ENCODE data around the gene PDE6A.
"Not testable (repeated sequence)": the region's sequence is repeated elsewhere in the genome, so short reads cannot be mapped to it uniquely, and the experiment has no call there.

PDE6A gene

DNA sequence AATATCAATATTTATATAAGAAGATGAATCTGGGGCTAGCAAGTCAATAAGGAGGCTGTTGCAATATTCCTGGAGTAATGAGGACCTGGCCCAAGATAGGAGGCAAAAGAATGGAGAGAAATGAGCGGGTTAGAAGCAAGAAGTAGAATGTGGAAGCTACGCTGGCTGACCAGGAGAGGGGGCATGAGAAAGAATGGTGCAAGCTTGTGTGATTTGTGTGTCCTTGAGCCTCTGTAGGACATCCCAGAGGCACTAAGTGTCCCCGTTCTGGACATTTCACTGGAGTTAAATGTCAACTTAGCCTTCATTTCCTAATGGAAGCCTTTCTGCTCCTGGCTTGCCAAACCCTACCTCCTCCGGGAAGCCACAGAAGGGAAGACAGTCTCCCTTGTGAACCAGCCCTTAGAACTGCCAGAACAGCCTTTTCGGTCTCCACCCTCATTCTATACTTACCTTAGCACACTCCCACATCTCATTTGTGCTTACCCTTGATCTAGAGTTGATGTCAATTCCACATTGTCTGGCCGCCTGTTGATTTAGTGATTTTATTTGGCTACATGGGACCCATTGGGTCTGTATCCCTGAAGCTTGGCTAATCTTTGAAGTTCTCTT, 6.7 kb upstream of the PDE6A start:
- DNase-seq, result no peak

DNA sequence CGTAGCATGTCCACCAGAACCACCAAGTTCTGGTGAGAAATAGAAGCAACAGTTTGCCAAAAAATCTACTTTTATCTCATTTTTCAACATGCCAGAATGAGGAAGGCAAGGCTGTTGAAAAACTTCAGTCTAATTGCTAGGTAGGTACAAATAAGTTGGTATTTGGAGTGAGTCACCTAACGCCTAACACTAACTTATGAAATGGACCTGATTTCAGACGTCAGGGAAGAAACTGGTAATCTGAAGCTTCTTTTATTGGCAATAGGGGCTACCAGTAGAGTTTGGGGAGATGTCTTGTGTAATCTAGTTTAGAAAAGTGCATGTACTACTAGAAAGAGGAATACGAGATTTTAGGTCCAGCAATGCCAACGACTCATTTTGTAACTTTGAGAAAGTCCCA, 4.4 kb upstream of the PDE6A start:
- DNase-seq, result no peak

DNA sequence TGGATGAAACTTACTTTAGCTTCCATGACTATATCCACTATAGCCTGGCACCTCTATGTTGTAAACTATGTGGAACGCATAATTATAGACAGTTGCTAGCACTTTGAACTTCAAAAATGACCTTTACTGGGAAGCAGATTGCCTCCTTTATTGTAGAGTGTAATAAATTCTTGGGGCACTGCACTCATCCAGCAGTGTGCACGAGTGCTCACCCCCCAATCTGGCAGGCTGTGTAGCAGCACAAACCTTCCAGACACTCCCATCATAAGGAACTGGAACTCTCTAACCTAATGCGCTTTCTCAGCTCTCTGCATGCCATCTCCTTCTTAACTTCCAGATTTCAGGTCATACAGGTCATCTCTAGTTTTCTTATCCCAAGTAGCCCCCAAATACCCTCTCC, 1.5 kb upstream of the PDE6A start:
- no peak for DNase-seq

DNA sequence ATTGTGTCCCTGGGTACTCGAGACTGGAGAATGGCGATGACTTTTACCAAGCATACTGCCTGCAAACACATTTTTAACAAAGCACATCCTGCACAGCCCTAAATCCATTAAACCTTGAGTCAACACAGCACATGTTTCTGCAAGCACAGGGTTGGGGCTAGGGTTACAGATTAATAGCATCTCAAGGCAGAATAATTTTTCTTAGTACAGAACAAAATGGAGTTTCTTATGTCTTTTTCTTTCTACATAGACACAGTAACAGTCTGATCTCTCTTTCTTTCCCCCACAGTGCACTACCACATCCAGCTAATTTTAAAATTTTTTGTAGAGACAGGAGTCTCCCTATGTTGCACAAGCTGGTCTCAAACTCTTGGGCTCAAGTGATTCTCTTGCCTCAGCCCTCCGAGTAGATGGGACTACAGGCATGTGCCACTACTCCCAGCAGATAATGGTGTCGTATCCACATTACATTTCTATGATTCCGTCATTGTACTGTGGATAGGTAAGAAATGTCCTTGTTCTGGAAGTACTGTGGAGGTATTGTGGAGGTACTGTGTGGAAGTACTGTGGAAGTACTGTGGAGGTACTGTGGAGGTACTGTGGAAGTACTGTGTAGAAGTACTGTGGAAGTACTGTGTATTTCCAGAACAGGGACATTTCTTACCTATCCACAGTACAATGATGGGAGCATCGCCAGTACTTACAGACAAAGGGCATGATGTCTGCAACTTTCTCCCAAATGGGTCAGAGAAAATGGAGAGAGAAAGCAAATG, 1.2 kb downstream of the PDE6A start:
- DNase-seq, result not testable (repeated sequence)

DNA sequence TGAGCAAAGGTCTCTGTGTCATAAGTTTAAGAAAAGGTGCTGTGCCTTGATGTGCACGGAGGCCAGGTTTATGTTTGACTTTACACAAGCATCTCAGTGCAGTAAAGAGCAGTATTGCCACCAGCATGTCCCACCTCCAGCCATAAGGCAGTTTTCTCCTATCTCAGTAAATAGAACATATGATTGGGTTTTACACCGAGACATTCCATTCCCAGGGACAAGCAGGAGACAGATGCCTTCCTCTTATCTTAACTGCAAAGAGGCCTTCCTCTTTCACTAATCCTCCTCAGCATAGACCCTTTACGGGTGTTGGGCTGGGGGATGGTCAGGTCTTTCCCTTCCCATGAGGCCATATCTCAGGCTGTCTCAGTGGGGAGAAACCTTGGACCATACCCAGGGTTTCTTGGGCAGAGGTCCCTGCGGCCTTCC, 1.8 kb downstream of the PDE6A start:
- DNase-seq, result not testable (repeated sequence)

DNA sequence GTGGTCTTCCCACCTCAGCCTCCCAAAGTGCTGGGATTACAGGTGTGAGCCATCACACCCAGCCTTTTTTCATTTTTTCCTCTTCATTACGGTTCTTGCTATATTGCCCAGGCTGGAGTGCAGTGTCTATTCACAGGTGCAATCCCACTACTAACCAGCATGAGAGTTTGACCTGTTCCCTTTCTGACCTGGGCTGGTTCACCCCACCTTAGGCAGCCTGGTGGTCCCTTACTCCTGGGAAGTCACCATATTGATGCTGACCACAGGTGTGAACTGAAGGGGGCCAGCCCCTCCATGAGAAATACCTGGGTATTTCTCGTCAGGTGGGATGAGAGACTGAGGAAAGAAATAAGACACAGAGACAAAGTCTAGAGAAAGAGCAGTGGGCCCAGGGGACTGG, 2.4 kb downstream of the PDE6A start:
- DNase-seq, result no peak

DNA sequence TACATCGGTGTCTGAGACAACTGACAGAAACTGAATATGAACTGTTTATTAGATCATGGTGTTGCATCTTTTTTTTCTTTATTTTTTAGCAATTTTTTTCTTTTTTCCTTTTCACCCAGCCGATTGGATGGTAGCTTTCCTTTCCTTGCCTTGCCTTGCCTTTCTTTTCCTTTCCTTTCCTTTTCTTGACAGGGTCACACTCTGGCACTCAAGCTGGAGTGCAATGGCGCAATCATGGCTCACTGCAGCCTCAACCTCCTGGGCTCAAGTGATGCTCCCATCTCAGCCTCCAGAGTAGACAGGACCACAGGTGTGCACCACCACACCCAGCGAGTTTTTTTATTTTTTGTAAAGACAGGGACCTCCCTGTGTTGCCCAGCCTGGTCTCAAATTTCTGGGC, 2.8 kb downstream of the PDE6A start:
- no peak for DNase-seq

DNA sequence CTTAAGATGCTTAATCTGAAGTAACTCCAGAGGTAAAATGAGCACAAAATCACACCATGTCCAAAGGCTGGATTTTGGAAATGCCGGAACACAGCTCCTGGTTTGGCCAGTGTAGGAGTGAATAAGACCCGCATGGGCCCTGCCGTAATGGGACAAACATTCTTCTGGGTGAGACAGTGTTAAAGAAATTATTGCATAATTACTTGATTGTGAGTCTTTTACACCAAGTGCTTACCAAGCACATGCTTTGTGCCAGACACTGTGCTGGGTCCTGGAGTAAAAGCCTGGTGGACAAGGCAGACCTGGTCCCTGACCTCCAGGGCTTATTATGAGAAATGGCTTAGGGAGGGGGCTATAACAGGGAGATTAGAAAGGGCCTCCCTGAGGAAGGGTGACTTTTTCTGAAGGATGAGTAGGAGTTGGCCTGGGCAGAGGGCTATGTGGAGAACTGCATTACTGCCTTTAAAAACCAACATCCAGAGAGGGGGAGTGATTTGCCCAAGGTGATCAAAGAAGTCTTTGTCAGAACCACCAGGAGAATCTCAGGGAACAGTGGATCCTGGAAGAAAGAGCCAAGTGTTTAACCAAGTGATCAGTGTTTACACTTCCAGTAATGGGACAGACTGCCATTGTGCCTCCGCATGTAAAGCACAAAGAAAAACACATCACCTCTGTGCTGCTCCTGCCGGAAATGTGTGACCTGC, 3.5 kb downstream of the PDE6A start:
- DNase-seq, result no peak

DNA sequence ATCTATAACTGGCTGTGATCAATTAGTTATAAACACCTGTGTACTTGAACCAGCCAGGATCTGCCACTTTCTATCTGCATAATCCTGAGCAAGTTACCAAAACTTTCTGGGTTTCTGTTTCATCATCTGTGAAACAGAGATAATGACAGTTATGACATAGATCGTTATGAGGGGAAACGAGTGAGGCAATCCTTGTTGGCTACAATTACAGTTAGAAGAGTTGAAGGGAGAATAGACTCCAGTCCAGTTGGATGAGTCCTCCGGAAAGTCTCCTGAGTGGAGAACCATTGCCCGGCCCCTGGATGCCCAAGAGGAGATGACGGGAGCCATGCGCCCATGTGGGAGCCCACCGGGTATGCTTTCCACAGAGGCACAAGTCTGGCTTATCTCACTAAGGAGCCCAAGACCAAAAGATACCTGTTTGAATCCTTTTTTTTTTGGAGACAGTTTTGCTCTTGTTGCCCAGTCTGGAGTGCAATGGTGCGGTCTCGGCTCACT, 4.5 kb downstream of the PDE6A start:
- DNase-seq, result no peak

DNA sequence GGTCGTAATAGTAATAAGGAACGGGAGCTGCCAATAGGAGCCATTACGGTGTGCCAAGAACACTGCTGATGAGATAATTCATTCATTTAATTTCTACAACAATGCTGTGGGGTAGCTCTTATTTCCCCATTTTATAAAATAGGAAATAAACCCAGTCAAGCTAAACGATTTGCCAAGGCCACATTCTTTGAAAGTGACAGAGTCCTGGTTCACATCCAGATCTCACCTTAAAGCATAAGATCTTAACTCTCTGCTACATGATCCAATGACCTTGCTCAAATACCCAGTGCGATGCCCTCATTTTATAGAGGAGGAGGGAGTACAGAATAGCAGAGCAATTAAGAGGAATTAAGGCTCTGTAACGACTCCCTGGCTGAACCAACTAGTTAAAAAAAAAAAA, 5.0 kb downstream of the PDE6A start:
- DNase-seq, result no peak

DNA sequence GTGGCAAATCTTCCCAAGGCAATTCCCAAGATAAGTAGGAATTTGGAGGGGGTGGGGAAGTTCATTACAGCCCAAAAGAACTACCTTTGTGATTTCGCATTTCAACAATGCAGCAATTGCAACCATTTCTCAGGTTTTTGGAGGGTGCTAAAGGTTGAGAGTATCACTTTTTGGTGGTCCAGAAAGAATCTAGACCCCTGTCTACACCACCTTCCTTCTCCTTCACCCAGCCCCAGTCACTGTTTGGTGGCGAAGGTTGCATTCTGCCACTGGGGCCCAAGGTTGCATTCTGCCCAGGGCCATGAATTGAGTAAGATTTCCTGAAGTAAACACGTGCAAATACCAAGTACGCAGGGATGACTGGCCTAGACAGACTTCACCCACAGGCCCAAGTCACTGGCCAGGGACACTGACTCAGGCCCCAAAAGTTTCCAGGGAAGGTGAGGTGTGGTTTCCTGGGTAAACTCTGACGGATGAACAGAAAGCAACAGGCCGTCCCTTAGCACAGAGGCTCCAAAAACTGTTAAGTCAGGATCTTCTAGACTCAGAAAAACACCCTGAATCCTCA, 5.7 kb downstream of the PDE6A start:
- DNase-seq, result no peak

DNA sequence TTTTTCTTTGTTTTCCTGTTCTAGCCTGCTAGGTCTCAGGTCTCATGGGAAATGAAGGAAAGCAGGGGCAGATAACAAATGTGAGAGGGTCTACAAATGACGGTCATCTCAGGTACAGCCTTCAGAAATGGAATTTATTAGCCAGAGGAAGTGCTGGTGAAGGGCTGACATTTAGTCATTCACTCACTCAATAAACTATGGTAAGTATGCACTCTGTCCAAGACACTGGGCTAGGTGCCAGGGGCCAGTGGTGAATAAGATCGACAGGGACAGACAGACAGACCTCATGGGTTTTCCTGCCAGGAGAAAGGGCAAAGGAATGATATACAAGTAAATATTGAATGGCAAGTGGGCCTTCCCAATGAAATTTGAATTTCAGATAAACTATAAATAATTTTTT, 6.3 kb downstream of the PDE6A start:
- DNase-seq, result no peak

DNA sequence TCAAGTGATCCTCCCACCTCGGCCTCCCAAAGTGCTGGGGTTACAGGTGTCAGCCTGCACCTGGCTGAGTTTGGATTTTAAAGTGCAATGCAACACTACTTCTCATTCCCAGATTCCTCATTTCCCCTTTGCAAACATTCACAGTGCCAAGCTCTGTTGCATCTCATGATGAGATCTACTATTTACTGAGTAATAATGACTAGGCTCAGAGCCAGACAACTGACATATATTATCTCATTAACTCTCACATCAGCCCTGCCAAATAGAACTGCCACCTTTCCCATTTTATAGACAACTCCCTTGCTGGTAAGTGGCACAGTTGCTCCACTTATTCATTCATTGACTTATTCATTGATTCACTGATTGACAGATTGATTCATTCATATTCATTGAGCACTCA, 7.0 kb downstream of the PDE6A start:
- no peak for DNase-seq

DNA sequence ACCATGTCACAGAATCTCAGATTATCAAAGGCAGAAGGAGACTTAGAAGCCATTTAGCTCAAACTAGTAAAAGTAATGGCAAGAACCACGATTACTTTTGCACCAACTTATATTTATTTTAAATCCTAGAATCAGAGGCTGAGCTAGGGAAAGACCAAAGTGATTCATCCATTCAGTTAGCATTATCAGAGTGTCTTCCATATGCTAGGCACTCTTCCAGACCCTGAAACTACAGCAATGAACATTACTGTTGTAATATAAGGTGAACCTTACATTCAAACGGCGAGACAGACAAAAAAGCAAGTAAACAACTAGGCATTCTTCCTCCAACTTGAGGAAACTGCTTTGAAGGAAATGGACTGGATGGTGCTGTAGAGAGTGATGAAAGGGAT, 7.9 kb downstream of the PDE6A start:
- DNase-seq, result no peak

DNA sequence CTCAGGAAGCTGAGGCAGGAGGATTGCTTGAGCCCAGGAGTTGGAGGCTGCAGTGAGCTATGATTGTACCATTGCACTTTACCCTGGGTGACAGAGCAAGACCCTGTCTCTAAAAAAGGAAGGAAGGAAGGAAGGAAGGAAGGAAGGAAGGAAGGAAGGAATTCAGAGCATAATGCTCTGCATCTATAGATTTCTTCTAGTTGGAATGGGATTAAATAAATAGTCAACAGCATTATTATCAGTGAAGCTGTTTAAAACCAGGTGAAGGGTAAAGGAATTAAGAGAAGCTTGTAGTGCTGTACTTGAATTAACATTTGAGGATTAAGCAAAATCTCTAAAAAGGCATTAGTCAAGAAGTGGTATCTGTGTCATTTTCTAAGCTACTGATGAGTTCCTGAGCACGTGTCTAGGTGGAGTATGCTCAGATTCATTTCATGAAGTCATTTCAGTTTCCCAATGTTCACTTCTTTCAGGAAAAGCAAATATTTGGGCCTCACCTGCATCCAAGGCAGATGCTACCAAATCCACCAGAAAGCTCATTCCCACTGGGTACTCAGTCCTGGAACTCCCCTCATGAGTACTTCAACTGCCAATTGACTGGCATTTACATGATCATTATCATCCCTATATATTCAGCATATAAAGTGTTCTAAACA, 8.4 kb downstream of the PDE6A start:
- DNase-seq, result no peak

DNA sequence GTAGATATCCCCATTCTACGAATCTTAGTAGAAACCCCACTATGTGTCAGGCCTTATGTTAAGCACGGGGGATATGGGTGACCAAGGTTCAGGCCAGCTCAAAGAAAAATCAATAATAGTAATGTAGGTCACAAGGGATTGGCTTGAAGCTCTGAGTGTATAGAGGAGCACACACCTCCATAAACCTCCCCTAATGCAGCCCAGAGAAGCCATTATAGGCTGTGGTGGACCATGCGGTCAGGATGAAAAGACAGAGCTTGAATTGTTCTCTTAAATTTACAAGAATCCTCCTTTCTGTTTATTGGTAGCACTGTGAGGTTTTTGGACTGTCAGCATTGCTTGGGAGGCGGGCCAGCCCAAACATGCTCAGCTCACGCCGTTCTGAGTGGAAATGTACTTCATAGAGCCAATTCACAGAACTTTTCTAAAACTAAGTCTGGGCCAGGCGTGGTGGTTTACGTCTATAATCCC, 9.1 kb downstream of the PDE6A start:
- no peak for DNase-seq

DNA sequence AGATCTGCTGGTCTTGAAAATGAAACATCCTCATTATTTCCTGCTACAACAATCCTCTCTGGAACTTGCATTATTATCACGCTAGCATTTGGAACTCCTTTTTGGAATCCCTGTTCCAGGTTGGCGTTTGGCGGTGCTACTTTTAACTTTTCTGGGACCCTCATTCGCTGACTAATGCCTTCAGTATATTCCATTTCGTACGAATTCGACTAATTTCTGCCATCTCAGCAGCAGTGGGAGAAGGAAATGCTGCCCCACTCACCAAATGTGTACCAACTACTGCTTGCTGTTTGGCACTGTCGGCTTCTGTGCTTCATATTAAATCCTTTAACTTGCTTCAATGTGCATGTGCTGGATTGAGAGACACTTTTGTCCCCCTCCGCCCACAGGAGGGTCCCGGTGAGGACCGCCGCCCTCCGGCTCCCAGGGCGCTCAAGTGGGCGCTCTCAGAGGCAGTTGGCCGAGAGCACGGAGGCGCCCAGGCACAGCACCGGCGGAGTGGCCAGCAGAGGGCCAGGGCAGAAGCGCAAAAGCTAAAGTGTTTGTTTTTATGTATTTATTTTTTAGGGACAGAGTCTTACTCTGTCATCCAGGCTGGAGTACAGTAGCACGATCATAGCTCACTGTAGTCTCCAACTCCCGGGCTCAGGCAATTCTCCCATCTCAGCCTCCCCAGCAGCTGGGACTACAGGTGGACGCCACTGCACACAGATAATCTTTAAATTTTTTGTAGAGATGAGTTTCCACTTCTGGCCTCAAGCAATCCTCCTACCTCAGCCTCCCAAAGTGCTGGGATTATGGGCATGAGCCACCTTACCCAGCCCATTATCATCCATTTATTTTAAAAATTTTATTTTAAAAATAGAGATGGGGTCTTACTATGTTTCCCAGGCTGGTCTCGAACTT, 11.9 kb downstream of the PDE6A start:
- DNase-seq, result no peak

DNA sequence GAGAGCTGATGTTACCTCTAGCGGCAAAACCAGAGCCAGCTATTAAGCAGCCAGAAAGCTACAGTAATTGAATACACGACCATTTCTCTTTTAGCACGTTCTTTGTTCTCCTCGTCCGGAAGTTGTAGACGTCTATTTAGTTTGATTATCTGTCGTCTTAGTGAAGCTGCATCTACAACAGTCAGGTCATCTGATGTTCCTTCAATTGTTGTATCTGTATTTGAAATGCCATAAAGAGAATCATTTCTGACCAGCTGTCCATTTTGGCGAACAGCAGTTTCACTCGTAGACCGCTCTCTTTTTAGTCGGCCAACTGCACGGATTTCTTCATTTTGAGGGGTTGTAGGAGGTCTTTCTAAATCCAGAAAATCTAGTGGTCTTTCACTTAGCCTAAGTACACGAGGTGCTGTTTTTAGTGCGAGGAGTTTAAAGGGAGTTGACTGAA, 12.6 kb downstream of the PDE6A start:
- DNase-seq, result no peak

DNA sequence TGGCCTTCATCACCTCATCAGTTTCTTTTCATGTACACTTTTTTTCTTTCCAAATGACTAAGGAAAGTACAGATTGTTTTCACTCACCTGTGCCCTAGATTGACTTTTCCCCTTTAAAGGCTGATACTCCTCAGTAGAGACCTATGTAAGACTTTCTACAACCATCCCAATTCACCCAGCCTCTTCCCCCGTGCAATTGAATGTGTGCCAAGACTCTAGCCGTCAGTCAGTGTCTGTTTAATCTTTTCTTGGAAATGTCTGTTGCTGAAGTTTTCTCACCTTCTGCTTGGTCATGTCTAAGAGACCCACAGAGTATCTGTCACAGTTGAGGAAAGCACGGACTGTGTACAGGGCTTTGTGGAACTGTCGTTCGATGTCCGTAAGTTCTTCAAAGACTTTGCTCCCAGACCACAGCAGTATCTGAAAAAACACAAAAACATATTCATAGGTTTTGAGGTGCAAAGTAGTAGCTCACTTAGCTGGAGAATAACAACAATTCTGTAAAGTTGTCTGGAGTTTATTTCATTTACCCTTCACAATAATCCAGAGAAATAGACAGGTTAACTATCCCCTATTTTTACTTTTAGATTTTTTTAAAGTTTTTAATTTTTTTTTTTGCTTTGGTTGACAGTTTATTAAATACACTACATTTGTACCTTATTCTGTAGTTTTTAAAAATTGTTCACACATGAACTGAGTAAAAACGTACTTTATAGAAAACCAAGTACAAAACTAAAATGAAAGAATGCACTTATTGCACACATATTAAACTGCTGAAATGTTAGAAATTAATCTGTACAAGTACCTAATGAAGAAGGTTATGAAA, 13.6 kb downstream of the PDE6A start:
- DNase-seq, result no peak

DNA sequence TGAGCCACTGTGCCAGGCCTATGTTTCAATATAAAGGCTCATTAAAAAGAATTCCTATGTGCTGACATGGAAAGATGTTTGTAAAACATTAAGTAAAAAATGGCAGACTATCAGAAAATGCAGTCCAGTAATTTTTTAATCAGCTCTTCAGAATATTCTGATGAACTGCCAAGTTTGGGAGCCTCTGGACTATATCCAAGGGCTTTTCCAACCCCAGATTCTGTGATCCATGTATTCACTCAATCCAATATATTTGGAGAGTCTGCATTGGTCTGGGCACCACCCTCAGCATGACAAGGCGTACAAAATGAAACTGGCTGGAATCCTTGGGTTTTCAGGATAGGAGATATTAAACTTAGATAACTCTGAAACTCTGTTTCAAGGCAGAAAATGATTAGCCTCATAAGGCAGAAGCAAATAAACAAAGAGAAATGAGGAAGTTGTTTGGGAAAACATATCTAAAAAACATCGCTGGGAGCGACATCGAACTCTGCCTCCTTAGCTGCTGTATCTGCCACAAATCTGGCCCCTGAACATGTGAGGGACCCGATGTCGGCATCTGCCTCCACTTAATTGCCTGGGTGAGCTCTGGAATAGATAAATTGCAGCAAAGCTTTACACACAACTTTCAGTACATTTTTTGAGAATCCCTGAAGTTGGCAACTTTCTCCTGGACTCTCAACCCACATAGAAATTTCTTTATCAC, 14.4 kb downstream of the PDE6A start:
- DNase-seq, result no peak

Measured in activated CD4-positive, alpha-beta T cell treated with anti-CD3 and anti-CD28 coated beads for 48 hours (primary cell).